ENCODE measurements around the gene EML3.

EML3 gene

DNA sequence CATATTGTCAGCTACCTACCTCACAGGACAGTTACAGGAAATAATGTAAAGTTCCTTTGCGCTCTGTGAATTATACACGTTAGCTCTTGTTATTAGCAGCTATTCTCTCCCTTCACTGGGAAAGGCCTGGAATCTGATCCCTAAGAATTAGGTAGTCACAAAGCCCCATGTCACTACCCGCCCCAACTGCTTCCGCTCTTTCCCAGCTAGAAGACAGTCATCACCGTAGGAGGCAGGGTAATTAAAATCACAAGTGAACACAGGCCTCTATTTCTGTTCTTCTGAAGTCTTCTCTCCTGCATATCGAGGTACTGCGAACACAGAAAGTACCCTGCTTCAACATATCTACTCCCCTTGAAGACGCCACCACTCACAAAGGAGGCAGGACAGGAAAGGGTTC lies 53.4 kb downstream of the EML3 start:
- H3K27ac ChIP-seq, result no peak overlapping the region
- H3K4me3 ChIP-seq (ENCODE audit: low read depth, low read length), result no peak overlapping the region
- TF ChIP-seq, protein P1, sequence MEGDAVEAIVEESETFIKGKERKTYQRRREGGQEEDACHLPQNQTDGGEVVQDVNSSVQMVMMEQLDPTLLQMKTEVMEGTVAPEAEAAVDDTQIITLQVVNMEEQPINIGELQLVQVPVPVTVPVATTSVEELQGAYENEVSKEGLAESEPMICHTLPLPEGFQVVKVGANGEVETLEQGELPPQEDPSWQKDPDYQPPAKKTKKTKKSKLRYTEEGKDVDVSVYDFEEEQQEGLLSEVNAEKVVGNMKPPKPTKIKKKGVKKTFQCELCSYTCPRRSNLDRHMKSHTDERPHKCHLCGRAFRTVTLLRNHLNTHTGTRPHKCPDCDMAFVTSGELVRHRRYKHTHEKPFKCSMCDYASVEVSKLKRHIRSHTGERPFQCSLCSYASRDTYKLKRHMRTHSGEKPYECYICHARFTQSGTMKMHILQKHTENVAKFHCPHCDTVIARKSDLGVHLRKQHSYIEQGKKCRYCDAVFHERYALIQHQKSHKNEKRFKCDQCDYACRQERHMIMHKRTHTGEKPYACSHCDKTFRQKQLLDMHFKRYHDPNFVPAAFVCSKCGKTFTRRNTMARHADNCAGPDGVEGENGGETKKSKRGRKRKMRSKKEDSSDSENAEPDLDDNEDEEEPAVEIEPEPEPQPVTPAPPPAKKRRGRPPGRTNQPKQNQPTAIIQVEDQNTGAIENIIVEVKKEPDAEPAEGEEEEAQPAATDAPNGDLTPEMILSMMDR (IDR thresholded peaks at IDR 0.05; ENCODE audit: low read depth, low read length), result no peak
- no peaks in the 10 kb centered on the region for H3K27me3 ChIP-seq (ENCODE audit: insufficient read depth, low read depth, severe bottlenecking)
- no peak for DNase-seq
- H3K9me3 ChIP-seq (ENCODE audit: severe bottlenecking), result no peaks in the 10 kb centered on the region
- peaks cover 73% of the 10 kb centered on the region for H3K36me3 ChIP-seq

DNA sequence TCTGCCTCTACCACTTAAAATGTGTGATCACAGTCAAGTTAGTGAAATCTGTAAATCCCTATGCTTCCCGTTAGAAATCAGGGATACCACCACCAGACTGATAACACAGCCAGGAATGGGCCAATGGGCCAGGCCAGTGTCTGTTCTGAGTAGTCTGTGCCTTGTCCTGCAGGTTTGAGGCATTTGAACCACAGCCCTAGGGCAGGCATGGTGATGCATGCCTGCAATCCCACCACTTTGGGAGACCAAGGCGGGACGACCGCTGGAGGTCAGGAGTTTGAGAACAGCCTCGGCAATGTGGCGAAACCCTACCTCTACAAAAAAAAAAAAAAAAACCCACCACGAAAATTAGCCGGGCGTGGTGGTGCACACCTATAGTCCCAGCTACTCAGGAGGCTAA lies 53.9 kb downstream of the EML3 start:
- Histone ChIP-seq H3K4me3 (ENCODE audit: low read depth, low read length) (no peak overlapping the region), H3K27ac (no peak overlapping the region), H3K27me3 (ENCODE audit: insufficient read depth, low read depth, severe bottlenecking) (no peaks in the 10 kb centered on the region), H3K36me3 (peaks cover 68% of the 10 kb centered on the region), H3K9me3 (ENCODE audit: severe bottlenecking) (no peaks in the 10 kb centered on the region)
- TF ChIP-seq, protein P1 (IDR thresholded peaks at IDR 0.05; ENCODE audit: low read depth, low read length), result no peak
- no peak for DNase-seq

DNA sequence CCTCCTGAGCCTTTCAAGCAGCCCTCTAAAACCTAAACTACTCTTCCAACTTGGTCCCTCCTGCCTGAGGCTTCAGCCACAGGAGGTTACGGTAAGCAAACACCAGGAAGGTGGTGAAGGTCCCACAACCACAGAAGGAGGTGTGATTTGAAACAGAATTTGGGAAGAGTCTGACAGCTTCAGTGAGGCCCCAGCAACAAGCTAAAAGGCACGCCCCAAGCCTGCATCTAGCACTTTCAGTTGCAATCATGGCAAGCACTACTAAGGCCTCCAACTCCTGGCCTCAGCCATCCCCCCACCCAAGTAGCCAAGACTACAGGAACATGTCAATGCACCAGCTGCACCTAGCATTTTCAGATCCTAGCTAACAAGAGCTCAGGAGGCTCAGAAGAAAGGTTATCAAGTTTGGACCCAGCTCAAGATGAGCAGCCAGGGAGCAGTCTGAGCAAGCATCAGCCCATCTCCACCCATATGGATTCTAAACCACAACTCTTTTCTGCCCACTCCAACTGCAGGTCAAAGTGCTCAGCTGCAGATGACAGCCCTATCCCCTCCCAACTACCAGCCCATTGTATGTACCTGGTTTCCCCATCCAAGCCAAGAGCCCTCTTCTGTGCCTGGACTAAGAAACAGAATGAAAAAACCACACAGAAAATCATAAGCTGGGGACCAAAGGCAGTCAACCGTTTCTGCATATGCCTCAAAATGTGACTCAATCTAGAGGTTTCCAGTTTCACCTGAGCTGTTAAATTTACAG lies 55.5 kb downstream of the EML3 start:
- DNase-seq, result no peak
- no peaks in the 10 kb centered on the region for H3K9me3 ChIP-seq (ENCODE audit: severe bottlenecking)
- H3K27ac ChIP-seq, result no peak overlapping the region
- no peaks in the 10 kb centered on the region for H3K27me3 ChIP-seq (ENCODE audit: insufficient read depth, low read depth, severe bottlenecking)
- H3K4me3 ChIP-seq (ENCODE audit: low read depth, low read length), result no peak overlapping the region
- H3K36me3 ChIP-seq, result peaks cover 53% of the 10 kb centered on the region
- TF ChIP-seq, protein P1 (IDR thresholded peaks at IDR 0.05; ENCODE audit: low read depth, low read length), result no peak

DNA sequence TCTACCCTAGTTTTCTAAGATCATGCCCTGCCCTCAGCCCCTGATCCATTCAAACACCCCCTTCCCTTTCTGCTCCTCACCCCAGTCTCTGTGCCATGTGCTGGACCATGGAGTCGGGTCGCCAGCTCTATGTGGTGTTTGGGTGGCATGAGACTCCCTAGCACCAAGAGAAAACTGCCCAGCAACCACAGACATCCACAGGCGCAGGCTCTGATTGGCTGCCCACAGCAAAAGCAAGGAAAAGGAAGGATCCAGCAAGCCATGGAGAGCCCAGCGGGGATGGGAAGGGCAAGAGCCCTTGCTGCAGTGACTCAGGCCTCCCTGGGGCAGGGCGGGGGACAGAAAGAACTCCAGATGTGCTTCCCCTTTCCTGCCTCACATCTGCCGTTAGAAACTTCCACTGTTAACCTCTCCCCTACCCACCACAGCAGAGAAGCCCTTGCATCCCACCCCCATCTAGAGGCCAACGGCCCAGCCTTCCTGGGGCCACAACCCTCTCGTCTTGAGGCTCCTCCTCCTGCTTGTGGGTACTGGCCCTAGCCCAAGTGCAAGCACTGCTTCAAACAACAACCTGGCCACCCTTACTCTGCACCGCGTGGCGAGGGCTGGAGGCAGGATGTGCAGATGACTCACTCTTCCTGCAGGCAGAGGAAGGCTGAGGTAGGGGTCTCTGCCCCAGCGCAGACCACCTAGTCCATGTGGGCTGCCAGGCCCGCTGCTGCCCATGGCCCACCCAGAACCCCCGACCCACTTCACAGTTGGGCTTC lies 56.3 kb downstream of the EML3 start:
- H3K27me3 ChIP-seq (ENCODE audit: insufficient read depth, low read depth, severe bottlenecking), result no peaks in the 10 kb centered on the region
- H3K9me3 ChIP-seq (ENCODE audit: severe bottlenecking), result no peaks in the 10 kb centered on the region
- peak; percentile 78 for DNase-seq
- no peak overlapping the region for H3K4me3 ChIP-seq (ENCODE audit: low read depth, low read length)
- H3K27ac ChIP-seq, result no peak overlapping the region
- TF ChIP-seq, protein P1 (IDR thresholded peaks at IDR 0.05; ENCODE audit: low read depth, low read length), result no peak
- peaks cover 52% of the 10 kb centered on the region for H3K36me3 ChIP-seq

DNA sequence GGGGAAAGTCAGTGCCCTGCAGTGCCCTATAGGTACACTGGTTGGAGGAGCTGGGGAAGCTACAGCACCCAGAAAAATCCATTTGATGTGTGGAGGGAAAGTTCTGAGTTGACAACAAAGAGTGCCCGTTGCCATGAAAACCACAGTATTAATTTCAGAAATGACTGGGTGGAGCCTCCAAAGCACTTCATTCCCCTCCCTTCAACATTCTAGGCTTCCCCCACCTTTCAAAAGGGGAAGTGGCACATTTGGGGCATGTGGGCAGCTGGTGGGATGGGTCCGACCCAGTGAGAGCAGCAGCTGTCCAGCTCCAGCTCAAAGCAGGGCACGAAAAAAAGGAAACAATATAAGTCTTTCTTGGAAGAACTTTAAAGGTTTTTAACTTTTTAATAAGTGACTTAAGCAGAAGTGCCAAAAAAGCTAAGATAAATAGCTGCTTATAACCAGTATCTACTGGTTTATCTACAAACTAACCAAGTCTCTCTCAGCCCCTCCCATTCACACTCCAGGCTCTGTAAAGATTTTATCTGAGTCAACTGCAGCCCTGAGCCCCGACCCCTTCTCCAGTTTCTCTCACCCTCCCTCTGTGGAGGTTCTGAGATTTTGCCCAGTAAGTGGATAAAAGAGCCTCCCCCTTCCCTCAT lies 57.0 kb downstream of the EML3 start:
- Histone ChIP-seq H3K36me3 (peaks cover 46% of the 10 kb centered on the region), H3K27ac (no peak overlapping the region; the same call in 1 of the 2 replicates), H3K9me3 (ENCODE audit: severe bottlenecking) (no peaks in the 10 kb centered on the region), H3K27me3 (ENCODE audit: insufficient read depth, low read depth, severe bottlenecking) (no peaks in the 10 kb centered on the region), H3K4me3 (ENCODE audit: low read depth, low read length) (no peak overlapping the region)
- no peak for DNase-seq
- TF ChIP-seq, protein P1 (IDR thresholded peaks at IDR 0.05; ENCODE audit: low read depth, low read length), result no peak
